ENCODE data around the gene DEXI.

The DEXI gene

DNA sequence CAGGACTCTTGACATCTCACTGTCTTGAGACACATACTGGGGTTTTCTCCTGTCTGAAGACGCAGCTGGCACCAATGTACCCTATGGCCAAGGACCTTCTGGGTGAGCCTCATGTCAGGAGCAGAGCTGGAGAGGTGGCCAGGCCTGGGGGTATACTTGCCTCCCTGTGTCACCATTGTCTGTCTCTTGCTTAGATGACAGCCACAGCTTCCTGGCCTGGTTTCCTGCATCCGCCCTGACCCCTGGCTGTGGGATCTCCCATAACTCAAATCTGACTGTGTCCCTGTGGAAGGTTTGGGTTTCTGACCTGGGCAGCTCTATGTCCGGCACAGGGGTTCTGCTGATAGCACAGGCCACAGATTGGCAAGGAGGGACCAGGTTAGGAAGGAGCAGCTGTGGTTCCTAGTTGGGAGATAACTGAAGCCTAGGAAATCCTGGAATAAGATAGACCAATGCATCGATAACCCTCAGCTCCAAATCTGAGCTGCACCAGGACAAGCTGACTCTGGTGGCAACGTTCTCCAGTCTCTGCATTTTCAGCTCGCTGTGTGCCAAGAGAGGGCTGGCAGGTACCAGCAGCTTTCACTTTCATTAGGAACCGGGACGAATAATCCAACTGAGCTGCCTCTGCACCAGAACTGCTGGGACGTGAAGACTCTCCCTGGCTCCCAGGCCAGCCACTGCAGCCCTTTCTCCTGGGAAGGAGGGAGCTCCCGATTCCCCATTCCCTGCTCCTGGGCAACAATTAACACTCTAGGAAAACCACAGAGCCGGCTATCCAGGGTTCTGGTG lies 5.0 kb downstream of the DEXI start:
- no peak for TF ChIP-seq EZH2phosphoT487 (IDR thresholded peaks at IDR 0.05; ENCODE audit: borderline replicate concordance, low read length)
- TF ChIP-seq, protein P1, sequence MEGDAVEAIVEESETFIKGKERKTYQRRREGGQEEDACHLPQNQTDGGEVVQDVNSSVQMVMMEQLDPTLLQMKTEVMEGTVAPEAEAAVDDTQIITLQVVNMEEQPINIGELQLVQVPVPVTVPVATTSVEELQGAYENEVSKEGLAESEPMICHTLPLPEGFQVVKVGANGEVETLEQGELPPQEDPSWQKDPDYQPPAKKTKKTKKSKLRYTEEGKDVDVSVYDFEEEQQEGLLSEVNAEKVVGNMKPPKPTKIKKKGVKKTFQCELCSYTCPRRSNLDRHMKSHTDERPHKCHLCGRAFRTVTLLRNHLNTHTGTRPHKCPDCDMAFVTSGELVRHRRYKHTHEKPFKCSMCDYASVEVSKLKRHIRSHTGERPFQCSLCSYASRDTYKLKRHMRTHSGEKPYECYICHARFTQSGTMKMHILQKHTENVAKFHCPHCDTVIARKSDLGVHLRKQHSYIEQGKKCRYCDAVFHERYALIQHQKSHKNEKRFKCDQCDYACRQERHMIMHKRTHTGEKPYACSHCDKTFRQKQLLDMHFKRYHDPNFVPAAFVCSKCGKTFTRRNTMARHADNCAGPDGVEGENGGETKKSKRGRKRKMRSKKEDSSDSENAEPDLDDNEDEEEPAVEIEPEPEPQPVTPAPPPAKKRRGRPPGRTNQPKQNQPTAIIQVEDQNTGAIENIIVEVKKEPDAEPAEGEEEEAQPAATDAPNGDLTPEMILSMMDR (IDR thresholded peaks at IDR 0.05; ENCODE audit: low read depth, low read length, poor library complexity, severe bottlenecking) = no peak
- peaks cover 32% of the 10 kb centered on the region for H3K36me3 ChIP-seq (ENCODE audit: control insufficient read depth, low read length)
- H3K4me2 ChIP-seq (ENCODE audit: low read length) = peak overlapping the region; percentile 4; the same call in 1 of the 2 replicates
- no peaks in the 10 kb centered on the region for H3K27me3 ChIP-seq (ENCODE audit: control insufficient read depth, low read length)
- H3K9me2 ChIP-seq (replicated peaks; ENCODE audit: control insufficient read depth, low read length) = no peaks in the 10 kb centered on the region
- peaks cover 49% of the 10 kb centered on the region for H3K4me1 ChIP-seq (ENCODE audit: control insufficient read depth, low read length)
- peaks cover 39% of the 10 kb centered on the region for H3K79me2 ChIP-seq (ENCODE audit: control insufficient read depth, low read length)
- no peak overlapping the region for H3K27ac ChIP-seq (ENCODE audit: low read depth, low read length)
- H4K20me1 ChIP-seq (ENCODE audit: control insufficient read depth, insufficient read depth, low read depth, low read length) = peaks cover 21% of the 10 kb centered on the region; the same call in 1 of the 2 replicates
- H3K4me3 ChIP-seq (ENCODE audit: low read length) = no peak overlapping the region
- no peaks in the 10 kb centered on the region for H3K9me3 ChIP-seq (ENCODE audit: control insufficient read depth, insufficient read depth, low read length)
- no peaks in the 10 kb centered on the region; the same call in 1 of the 2 replicates for H3F3A ChIP-seq (ENCODE audit: control insufficient read depth, insufficient read depth)

DNA sequence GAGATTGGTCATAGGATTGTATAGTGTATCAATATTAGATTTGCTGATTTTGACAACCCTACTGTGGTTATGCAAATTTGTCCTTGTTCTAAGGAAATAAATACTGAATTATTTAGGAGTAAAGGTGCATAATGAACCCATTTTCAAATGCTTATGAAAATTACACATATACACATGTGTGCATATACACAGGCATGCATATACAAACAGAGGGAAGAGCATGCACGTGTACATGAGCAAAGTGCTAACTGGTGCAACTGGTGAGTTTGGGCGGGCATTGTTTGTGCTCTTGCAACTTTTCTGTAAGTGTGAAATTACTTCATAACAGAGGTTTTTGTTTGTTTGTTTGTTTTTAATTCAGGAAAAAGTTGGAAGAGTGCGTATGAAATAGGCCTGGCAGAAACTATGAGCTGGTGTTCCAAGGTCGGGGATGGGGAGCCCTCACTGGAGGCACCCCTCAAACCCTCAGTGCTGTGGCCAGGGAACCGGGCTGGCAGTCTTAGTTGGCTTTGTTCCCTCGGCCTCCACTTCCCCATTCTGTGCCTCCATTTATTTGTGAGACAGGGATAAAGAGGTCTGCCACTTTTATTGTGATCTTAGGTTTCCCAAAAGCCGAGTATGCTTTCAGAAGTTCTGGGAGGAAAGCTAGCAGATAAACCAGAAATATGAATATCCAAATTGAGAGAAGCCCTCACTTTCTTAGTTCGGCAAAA lies 5.8 kb downstream of the DEXI start:
- peaks cover 20% of the 10 kb centered on the region; the same call in 1 of the 2 replicates for H4K20me1 ChIP-seq (ENCODE audit: control insufficient read depth, insufficient read depth, low read depth, low read length)
- peaks cover 49% of the 10 kb centered on the region for H3K4me1 ChIP-seq (ENCODE audit: control insufficient read depth, low read length)
- no peaks in the 10 kb centered on the region for H3K27me3 ChIP-seq (ENCODE audit: control insufficient read depth, low read length)
- TF ChIP-seq, protein P1 (IDR thresholded peaks at IDR 0.05; ENCODE audit: low read depth, low read length, poor library complexity, severe bottlenecking) = no peak
- TF ChIP-seq EZH2phosphoT487 (IDR thresholded peaks at IDR 0.05; ENCODE audit: borderline replicate concordance, low read length) = no peak
- no peak overlapping the region for H3K4me3 ChIP-seq (ENCODE audit: low read length)
- H3K9me2 ChIP-seq (replicated peaks; ENCODE audit: control insufficient read depth, low read length) = no peaks in the 10 kb centered on the region
- peaks cover 32% of the 10 kb centered on the region for H3K36me3 ChIP-seq (ENCODE audit: control insufficient read depth, low read length)
- no peak overlapping the region; the same call in 1 of the 2 replicates for H3K4me2 ChIP-seq (ENCODE audit: low read length)
- no peaks in the 10 kb centered on the region for H3K9me3 ChIP-seq (ENCODE audit: control insufficient read depth, insufficient read depth, low read length)
- H3K79me2 ChIP-seq (ENCODE audit: control insufficient read depth, low read length) = peaks cover 38% of the 10 kb centered on the region
- no peaks in the 10 kb centered on the region; the same call in 1 of the 2 replicates for H3F3A ChIP-seq (ENCODE audit: control insufficient read depth, insufficient read depth)
- H3K27ac ChIP-seq (ENCODE audit: low read depth, low read length) = no peak overlapping the region

DNA sequence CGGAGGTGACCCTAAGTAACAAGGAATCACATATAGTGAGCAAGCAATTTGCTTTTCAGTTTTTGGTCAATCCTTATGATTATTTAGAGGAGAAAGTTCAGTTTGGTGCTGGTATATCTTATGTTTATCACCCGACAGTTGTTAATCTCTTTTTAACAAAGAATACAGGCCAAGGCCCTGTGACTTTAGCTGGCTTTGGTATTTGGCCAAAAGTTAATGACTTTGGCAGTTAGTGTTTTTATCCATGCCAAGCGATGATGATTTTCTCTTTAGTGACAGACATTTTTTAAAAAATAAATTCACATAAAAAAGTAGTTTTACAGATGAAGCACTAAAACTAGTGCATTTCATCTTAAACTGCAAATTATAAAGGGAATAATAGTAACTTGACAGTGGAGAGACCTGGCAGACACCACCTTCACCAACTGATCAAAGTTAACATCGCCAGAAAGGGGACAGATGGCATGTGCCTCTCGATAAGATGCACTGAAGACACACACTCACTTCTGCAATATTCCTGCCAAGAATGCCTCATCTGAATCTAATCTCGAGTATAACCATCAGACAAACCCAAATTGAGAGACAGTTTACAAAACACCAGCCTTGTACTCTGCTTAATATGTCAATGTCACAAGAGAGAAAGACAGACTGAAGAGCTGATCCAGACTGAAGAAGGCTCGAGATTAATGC lies 6.9 kb downstream of the DEXI start:
- Histone ChIP-seq H3K27ac (ENCODE audit: low read depth, low read length) (no peak overlapping the region), H3K9me2 (replicated peaks; ENCODE audit: control insufficient read depth, low read length) (no peaks in the 10 kb centered on the region), H3K79me2 (ENCODE audit: control insufficient read depth, low read length) (peaks cover 27% of the 10 kb centered on the region), H3K27me3 (ENCODE audit: control insufficient read depth, low read length) (no peaks in the 10 kb centered on the region), H3K9me3 (ENCODE audit: control insufficient read depth, insufficient read depth, low read length) (no peaks in the 10 kb centered on the region), H3F3A (ENCODE audit: control insufficient read depth, insufficient read depth) (no peaks in the 10 kb centered on the region; the same call in 1 of the 2 replicates), H4K20me1 (ENCODE audit: control insufficient read depth, insufficient read depth, low read depth, low read length) (peaks cover 11% of the 10 kb centered on the region; the same call in 1 of the 2 replicates), H3K36me3 (ENCODE audit: control insufficient read depth, low read length) (peaks cover 28% of the 10 kb centered on the region), H3K4me1 (ENCODE audit: control insufficient read depth, low read length) (peaks cover 38% of the 10 kb centered on the region), H3K4me2 (ENCODE audit: low read length) (no peak overlapping the region), H3K4me3 (ENCODE audit: low read length) (no peak overlapping the region)
- TF ChIP-seq EZH2phosphoT487 (IDR thresholded peaks at IDR 0.05; ENCODE audit: borderline replicate concordance, low read length) = no peak
- TF ChIP-seq, protein P1 (IDR thresholded peaks at IDR 0.05; ENCODE audit: low read depth, low read length, poor library complexity, severe bottlenecking) = no peak
